ENCODE results near the gene ECM2. TPM values are rescaled to one million over a fixed set of nuclear protein-coding genes. Genes with fewer than 3 reads are reported as not detected.
"Not testable (repeated sequence)": the region's sequence is repeated elsewhere in the genome, so short reads cannot be mapped to it uniquely, and the experiment has no call there.

The ECM2 gene
- total RNA-seq (10 to 100 TPM in 1 of 2 donors, 1 to 10 TPM in 1; 3.8 to 20.2 TPM), polyA plus RNA-seq (ENCODE audit: insufficient read length in 6 of 6) (10 to 100 TPM; 30.9 to 51.2 (median 46.9) TPM)
- long read RNA-seq, donor 1, partial matches to known transcripts: 7 of 9 reads
- long read RNA-seq, donor 1, other reads (novel, unspliced or antisense): 0 of 9 reads
- long read RNA-seq, donor 2, transcript ECM2-202 (3 exons, 1,606 nt): major isoform, 7 of 7 reads
- long read RNA-seq, donor 2, partial matches to known transcripts: 0 of 7 reads
- long read RNA-seq, donor 2, other reads (novel, unspliced or antisense): 0 of 7 reads
- long read RNA-seq, donor 3: 0 reads
- long read RNA-seq, donor 4, partial matches to known transcripts: 3 of 4 reads
- long read RNA-seq, donor 4, other reads (novel, unspliced or antisense): 0 of 4 reads
- long read RNA-seq, donor 5, transcript ECM2-202 (3 exons, 1,606 nt): major isoform, 7 of 24 reads
- long read RNA-seq, donor 5, partial matches to known transcripts: 15 of 24 reads
- long read RNA-seq, donor 5, other reads (novel, unspliced or antisense): 0 of 24 reads
- long read RNA-seq, donor 6, transcript ECM2-202 (3 exons, 1,606 nt): major isoform, 9 of 15 reads
- long read RNA-seq, donor 6, partial matches to known transcripts: 6 of 15 reads
- long read RNA-seq, donor 6, other reads (novel, unspliced or antisense): 0 of 15 reads
- long read RNA-seq, donor 7, partial matches to known transcripts: 0 of 2 reads
- long read RNA-seq, donor 7, other reads (novel, unspliced or antisense): 0 of 2 reads
- long read RNA-seq, donor 8: 0 reads
- long read RNA-seq, donor 9: 0 reads
- long read RNA-seq, donor 10: 0 reads
- long read RNA-seq, donor 11: 0 reads
- long read RNA-seq, donor 12, partial matches to known transcripts: 0 of 1 reads
- long read RNA-seq, donor 12, other reads (novel, unspliced or antisense): 0 of 1 reads

DNA sequence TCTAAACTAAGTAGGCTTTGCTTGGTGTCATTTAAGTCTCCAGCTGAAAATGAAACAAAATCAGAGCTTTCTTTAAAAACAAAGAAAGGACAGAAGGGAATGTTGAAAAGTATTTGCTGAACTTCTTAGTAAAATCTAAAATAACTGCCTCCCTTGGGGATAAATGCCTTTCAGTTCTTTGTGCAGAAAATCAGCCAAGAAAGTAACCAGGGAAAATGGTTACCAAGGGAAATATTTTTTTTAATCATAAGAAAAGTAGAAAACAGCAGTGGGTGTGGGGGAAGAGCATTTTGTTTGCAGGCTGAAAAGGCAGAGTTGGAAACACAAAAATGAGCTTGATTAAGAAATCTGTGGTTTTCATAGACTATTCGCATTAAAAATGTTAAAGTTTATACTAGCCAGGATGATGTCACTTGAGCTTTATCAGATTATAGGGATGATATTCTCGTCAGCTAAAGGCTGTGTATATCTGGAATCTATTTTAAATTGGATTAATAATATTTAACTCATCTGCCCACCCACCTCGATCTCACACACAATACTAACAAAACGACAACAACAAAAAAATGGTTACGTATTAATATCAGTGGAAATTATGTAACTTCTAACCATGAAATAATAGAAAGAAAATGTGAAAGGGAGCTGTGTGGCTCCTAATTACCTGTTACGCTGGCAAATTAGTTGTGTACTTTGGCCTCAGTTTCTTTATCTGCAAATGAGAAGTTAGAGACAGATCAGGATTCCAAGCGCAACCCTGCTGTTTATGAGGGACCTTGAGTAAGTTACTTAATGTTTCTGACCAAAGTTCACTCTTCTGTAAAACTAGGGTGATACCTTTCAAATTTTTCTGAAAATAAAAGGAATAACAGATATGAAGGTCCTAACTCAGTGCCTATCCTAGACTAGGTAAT is at the start of gene ECM2:
ECM2 (minus strand) TSS at position 51 of the 911 bp plus-strand sequence. CDS start 13,124 bp downstream, outside the sequence.
- Histone ChIP-seq H3K9me3 (no peaks in the 10 kb centered on the region), H3K27me3 (no peaks in the 10 kb centered on the region), H3K27ac (peak within 1 kb of the TSS; percentile 4 to 78), H3K4me1 (peaks cover 0 to 29% of the 10 kb centered on the region in 2 donors), H3K36me3 (no peaks in the 10 kb centered on the region), H3K4me3 (peak within 1 kb of the TSS in 1 of 2 donors; percentile 10)
- ATAC-seq (peak; percentile 53), DNase-seq (peak in 2 of 4 donors; percentile 72 to 75)
- intact Hi-C loops (cut with DNase I): no loop called here
- TF ChIP-seq, protein P1, sequence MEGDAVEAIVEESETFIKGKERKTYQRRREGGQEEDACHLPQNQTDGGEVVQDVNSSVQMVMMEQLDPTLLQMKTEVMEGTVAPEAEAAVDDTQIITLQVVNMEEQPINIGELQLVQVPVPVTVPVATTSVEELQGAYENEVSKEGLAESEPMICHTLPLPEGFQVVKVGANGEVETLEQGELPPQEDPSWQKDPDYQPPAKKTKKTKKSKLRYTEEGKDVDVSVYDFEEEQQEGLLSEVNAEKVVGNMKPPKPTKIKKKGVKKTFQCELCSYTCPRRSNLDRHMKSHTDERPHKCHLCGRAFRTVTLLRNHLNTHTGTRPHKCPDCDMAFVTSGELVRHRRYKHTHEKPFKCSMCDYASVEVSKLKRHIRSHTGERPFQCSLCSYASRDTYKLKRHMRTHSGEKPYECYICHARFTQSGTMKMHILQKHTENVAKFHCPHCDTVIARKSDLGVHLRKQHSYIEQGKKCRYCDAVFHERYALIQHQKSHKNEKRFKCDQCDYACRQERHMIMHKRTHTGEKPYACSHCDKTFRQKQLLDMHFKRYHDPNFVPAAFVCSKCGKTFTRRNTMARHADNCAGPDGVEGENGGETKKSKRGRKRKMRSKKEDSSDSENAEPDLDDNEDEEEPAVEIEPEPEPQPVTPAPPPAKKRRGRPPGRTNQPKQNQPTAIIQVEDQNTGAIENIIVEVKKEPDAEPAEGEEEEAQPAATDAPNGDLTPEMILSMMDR (IDR thresholded peaks at IDR 0.05): no peak

DNA sequence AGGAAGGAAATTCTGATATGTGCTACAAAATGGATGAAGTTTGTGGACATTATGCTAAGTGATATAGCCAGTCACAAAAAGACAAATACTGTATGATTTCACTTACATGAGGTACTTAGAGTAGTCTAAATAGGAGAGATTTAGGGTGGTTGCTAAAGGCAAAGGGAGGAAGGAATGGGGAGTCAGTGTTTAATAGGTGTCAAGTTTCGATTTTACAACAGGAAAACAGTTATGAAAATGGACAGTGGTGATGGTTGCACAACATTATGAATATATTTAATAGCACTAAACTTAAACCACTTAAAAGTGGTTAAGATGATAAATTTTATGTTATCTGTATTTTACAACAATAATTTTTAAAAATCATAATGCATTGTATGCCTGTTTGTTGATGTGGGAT is 40.4 kb upstream of the ECM2 start:
- no peak overlapping the region for H3K27ac ChIP-seq
- H3K4me3 ChIP-seq: no peak overlapping the region
- no peaks in the 10 kb centered on the region for H3K36me3 ChIP-seq
- DNase-seq: no peak
- peaks cover 0 to 7% of the 10 kb centered on the region in 2 donors for H3K4me1 ChIP-seq
- no peak for ATAC-seq
- no peaks in the 10 kb centered on the region for H3K27me3 ChIP-seq
- intact Hi-C loops (cut with DNase I): no loop called here
- TF ChIP-seq, protein P1 (IDR thresholded peaks at IDR 0.05): no peak
- peaks cover 0 to 6% of the 10 kb centered on the region in 2 donors for H3K9me3 ChIP-seq

DNA sequence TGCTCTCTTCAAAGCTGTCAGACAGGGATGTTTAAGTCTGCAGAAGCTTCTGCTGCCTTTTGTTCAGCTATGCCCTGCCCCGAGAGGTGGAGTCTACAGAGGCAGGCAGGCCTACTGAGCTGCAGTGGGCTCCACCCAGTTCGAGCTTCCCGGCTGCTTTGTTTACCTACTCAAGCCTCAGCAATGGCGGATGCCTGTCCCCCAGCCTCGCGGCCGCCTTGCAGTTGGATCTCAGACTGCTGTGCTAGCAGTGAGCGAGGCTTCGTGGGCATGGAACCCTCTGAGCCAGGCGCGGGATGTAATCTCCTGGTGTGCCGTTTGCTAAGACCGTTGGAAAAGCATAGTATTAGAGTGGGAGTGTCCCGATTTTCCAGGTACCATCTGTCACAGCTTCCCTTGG is 37.8 kb upstream of the ECM2 start:
- ATAC-seq; H3K36me3 ChIP-seq; H3K4me1 ChIP-seq; H3K9me3 ChIP-seq; H3K27me3 ChIP-seq; H3K4me3 ChIP-seq; H3K27ac ChIP-seq; DNase-seq; intact Hi-C loops (cut with DNase I): not testable (repeated sequence)

DNA sequence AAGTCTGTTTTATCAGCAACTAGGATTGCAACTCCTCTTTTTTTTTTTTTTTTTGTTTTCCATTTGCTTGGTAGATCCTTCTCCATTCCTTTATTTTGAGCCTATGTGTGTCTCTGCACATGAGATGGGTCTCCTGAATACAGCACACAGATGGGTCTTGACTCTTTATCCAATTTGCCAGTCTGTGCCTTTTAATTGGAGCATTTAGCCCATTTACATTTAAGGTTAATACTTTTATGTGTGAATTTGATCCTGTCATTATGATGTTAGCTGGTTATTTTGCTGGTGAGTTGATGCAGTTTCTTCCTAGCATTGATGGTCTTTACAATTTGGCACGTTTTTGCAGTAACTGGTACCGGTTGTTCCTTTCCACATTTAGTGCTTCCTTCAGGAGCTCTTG is 36.1 kb upstream of the ECM2 start:
- DNase-seq; H3K27ac ChIP-seq; H3K4me1 ChIP-seq; H3K4me3 ChIP-seq; intact Hi-C loops (cut with DNase I); ATAC-seq; H3K27me3 ChIP-seq; H3K36me3 ChIP-seq: not testable (repeated sequence)
- peaks cover 0 to 11% of the 10 kb centered on the region in 2 donors for H3K9me3 ChIP-seq

DNA sequence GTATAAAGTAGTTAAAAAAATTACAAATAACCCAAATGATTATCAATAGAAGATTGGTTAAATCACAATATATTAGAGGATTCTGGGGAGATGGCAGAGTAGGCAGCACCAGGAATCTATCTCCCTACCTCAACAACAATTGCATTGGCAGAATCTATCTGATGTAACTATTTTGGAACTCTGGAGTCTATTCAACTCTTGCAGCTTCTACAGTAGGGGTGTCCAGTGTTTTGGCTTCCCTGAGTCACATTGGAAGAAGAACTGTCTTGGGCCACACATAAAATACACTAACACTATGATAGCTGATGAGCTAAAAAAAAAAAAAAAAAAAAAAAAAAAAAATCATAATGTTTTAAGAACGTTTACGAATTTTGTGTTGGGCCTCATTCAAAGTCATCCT is 29.2 kb upstream of the ECM2 start:
- Histone ChIP-seq H3K27me3 (no peaks in the 10 kb centered on the region), H3K27ac (peak overlapping the region in 1 of 2 donors; percentile 79), H3K36me3 (no peaks in the 10 kb centered on the region), H3K4me1 (no peaks in the 10 kb centered on the region), H3K9me3 (peaks cover 0 to 14% of the 10 kb centered on the region in 2 donors), H3K4me3 (no peak overlapping the region)
- peak; percentile 46 for ATAC-seq
- TF ChIP-seq, protein P1 (IDR thresholded peaks at IDR 0.05): no peak
- peak in 1 of 4 donors; percentile 14 for DNase-seq
- intact Hi-C loops (cut with DNase I): no loop called here

Measured in left lung (tissue), 14 donors.